Mucosa of descending colon (tissue), 3 donors: Measurements from ENCODE around the gene SNRPF. TPM values are rescaled to one million over a fixed set of nuclear protein-coding genes. Genes with fewer than 3 reads are reported as not detected.

Experiments
- ATAC-seq: fragments of 200-7000 bp; cut with Tn5 transposase; one replicate; pipeline ENCODE4 v1.9.1; 2020; ENCODE audit warnings: mild to moderate bottlenecking, moderate library complexity
- DNase-seq, 3 donors: peaks; one replicate each; pipeline ENCODE4 v3.0.0-alpha.2; 2020
- H3K36me3 ChIP-seq: fragments of 200-600 bp; one replicate; pipeline ENCODE4 v1.8.0; 2021; ENCODE audit warnings: low read depth, mild to moderate bottlenecking
- H3K4me1 ChIP-seq: fragments of 200-600 bp; one replicate; pipeline ENCODE4 v1.8.0; 2021; ENCODE audit warnings: low read depth, mild to moderate bottlenecking
- H3K4me3 ChIP-seq: fragments of 200-600 bp; one replicate; pipeline ENCODE4 v1.8.0; 2021; ENCODE audit warnings: mild to moderate bottlenecking
- H3K9me3 ChIP-seq: fragments of 200-600 bp; one replicate; pipeline ENCODE4 v1.8.0; 2021; ENCODE audit warnings: mild to moderate bottlenecking
- CTCF ChIP-seq: fragments of 200-600 bp; IDR thresholded peaks from one replicate; pipeline ENCODE4 v1.8.0; 2022; ENCODE audit warnings: antibody characterized with exemption, mild to moderate bottlenecking
- intact Hi-C, 2 donors: fragments of 100-400 bp; cut with DNase I in 1 of 2; cut with micrococcal nuclease in 1 of 2; formaldehyde crosslinking; loops; one replicate each; pipeline versions ENCODE4 v1.11.0 to v1.11.1; 2022; cut with DNase I, micrococcal nuclease
- total RNA-seq, 3 donors: library from RNA; stranded (reverse); fragmentation: NEBNext Ultra II Directional in 2 of 3; extraction: Animal tissue kit (Norgen Biotek cat#: 25700) in 2 of 3; gene quantifications; one replicate each; pipeline versions ENCODE4 v1.2.1 to v1.2.4, GENCODE V29; 2021 to 2023
- donor health status: DM: no; HTN: no; CAD: no; lungs with moderate emphysema.
- donor health status: DM: no; HTN: no; CAD: no.
- donor health status: DM: no; HTN: yes; CAD: no.

The SNRPF gene
- total RNA-seq, 3 donors from 2014 or later = 12.2 to 21.5 (median 13.7) TPM

- H3K4me3 ChIP-seq = no peak overlapping the region
- TF ChIP-seq CTCF = no peak
- intact Hi-C loops = no loop called here
- peaks cover 4% of the 10 kb centered on the region for H3K4me1 ChIP-seq
- DNase-seq (no peak), ATAC-seq (no peak)
- H3K36me3 ChIP-seq = no peaks in the 10 kb centered on the region
- no peaks in the 10 kb centered on the region for H3K9me3 ChIP-seq
Measured at GRCh38 chr12:95877622-95878021, 18.9 kb downstream of the SNRPF start.

- ATAC-seq (peak; percentile 59), DNase-seq (peak in 1 of 3 donors; percentile 10)
- no peaks in the 10 kb centered on the region for H3K36me3 ChIP-seq
- TF ChIP-seq CTCF = no peak
- intact Hi-C loops = no loop called here
- no peak overlapping the region for H3K4me3 ChIP-seq
- peaks cover 4% of the 10 kb centered on the region for H3K9me3 ChIP-seq
- peaks cover 4% of the 10 kb centered on the region for H3K4me1 ChIP-seq
Measured at GRCh38 chr12:95880895-95881294, 22.1 kb downstream of the SNRPF start.

GRCh38 chr12:95881331-95881955, 22.7 kb downstream of the SNRPF start:
- DNase-seq = no peak
- intact Hi-C loops = no loop called here
- no peak for TF ChIP-seq CTCF
- H3K36me3 ChIP-seq = no peaks in the 10 kb centered on the region
- H3K4me1 ChIP-seq = peaks cover 4% of the 10 kb centered on the region
- ATAC-seq = no peak
- no peak overlapping the region for H3K4me3 ChIP-seq
- peaks cover 4% of the 10 kb centered on the region for H3K9me3 ChIP-seq

GRCh38 chr12:95882080-95882479, 23.3 kb downstream of the SNRPF start:
- Histone ChIP-seq H3K4me1 (peaks cover 4% of the 10 kb centered on the region), H3K9me3 (peaks cover 4% of the 10 kb centered on the region), H3K36me3 (no peaks in the 10 kb centered on the region), H3K4me3 (no peak overlapping the region)
- no peak for ATAC-seq
- no peak for DNase-seq
- no peak for TF ChIP-seq CTCF
- intact Hi-C loops = no loop called here

GRCh38 chr12:95882873-95883272, 24.1 kb downstream of the SNRPF start:
- no peak for TF ChIP-seq CTCF
- DNase-seq (peak in 1 of 3 donors; percentile 23), ATAC-seq (peak; percentile 90)
- H3K4me1 ChIP-seq = peaks cover 4% of the 10 kb centered on the region
- H3K4me3 ChIP-seq = no peak overlapping the region
- intact Hi-C loops = no loop called here
- H3K9me3 ChIP-seq = peaks cover 4% of the 10 kb centered on the region
- H3K36me3 ChIP-seq = no peaks in the 10 kb centered on the region

- intact Hi-C loops = no loop called here
- no peak for DNase-seq
Measured at GRCh38 chr12:95884998-95885397, 26.2 kb downstream of the SNRPF start.

More at GRCh38 chr12:95884998-95885397, 26.2 kb downstream of the SNRPF start:
- Histone ChIP-seq H3K36me3 (no peaks in the 10 kb centered on the region), H3K4me1 (peaks cover 4% of the 10 kb centered on the region), H3K4me3 (no peak overlapping the region), H3K9me3 (peaks cover 4% of the 10 kb centered on the region)
- no peak for ATAC-seq
- no peak for TF ChIP-seq CTCF
